KG1 (cell line): Measurements from ENCODE around the gene PROSER1.
"Not testable (repeated sequence)": the region's sequence is repeated elsewhere in the genome, so short reads cannot be mapped to it uniquely, and the experiment has no call there.

Experiments
- DNase-seq: peaks from one replicate; lab custom pipeline; 2025; lab: John Stamatoyannopoulos, UW

Gene PROSER1

DNA sequence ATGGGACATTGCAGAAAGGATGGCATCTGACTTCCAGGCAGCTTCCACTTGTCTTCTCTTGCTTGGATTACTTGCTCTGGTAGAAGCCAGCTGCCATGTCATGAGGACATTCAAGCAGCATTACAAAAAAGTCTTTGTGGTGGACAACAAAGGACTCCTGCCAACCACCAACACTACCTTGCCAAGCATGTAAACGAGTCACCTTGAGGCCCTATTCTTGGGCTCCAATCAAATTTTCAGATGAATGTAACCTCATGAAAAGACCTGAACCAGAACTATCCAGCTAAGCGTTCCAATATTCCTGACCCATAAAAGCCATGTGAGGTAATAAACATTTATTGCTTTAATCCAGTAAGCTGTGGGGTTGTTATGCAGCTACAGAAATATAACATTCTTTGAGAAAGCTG is 12.5 kb downstream of the PROSER1 start:
- no peak for DNase-seq

DNA sequence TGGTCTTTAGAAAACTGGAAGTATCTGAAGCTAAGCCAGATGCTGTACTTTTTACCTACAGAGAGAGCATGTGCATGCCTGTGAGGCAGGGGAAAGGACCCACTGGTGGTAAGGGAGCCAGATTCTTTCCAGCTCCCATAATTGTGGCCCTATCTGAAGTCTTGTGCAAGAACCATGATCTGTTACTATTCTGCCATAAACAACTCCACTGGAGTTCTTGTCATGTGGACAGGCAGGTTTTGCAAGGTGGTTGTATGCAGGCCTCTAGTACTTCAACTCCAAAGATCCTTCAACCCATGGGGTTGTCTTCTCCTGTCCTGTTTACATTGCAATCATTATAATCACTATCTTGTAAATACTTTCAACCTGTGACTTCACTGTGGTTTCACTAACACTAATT is 14.1 kb downstream of the PROSER1 start:
- no peak for DNase-seq

DNA sequence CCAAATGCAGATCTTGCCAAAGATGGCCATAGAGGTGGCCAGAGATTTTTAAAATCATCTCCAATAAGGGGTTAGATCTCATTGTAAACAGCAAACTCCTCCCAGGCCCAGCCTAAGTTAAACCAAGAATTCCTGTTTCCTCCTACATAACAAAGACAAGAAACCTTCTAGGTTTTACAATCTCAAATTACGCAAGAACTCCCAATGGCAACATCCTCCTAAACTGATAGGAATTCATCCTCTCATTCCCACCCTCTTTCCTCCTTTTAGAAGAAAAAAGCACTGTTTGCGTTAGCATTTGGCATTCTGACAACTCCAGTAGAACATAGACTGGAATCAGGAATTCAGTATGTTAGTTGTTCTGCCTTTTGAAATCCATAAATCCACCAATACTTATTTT is 14.6 kb downstream of the PROSER1 start:
- no peak for DNase-seq

DNA sequence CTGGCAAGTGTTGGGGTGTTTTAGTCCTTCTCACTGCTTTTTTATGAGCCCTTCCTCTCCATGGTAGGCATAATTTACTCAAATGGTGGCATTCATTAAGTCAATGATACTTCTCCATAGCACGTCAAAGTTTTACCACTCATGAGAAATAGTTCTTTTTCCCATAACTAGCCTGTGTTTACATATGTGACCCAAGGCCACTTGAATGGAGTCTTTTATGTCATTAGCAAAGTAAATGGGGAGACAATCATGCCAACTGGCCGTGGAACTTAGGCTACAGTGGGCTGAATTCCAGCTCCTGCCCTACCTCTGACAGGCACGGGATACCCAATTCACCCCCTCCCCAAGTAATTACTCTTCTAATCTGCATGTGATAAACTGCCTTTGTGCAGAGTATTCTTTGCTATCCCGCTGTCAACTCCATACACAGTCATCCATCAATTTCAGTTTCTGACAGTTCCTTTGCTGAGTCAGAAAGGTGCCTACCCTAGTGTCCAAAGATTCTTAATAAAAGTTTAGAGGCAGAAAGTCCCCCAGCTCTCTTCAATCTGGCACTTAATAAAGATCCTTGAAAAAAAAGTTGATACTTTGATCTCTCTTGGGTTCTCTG is 16.9 kb downstream of the PROSER1 start:
- DNase-seq: no peak

DNA sequence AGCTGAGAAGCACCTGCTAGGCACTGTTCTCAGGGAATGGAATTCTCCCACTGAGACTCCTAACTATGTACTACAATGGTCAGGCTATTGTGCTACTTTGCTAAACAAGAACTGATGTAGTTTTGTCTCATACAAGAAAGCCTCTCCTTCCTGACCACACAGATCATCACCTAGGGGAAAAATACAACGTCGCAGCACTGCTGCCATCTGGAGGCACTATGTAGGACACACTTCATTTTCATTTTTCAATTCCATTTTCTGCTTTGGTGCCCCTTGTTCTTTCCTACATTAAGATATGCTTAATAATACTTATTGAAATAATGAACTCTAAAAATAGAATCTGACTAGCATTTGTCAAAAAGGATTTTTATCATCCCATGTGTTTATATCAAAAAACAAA is 21.1 kb downstream of the PROSER1 start:
- DNase-seq: no peak

DNA sequence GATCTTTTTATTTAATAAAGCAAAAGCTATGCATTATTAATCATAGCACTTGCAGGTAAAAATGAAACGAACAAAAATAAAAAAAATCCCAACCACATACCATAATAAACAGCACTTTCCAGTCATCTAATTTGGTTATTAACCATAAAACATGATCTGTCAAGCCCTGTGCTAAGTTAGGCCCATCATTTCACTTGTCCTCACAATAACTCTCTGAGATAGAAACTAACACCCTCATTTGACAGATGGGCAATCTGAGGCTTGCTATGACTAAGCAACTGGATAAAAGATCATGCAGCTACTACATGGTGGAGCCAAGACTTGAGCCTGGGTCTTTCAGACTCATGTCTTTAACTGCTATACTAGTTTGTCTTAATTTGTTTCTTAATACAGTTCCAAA is 21.8 kb downstream of the PROSER1 start:
- DNase-seq: no peak

DNA sequence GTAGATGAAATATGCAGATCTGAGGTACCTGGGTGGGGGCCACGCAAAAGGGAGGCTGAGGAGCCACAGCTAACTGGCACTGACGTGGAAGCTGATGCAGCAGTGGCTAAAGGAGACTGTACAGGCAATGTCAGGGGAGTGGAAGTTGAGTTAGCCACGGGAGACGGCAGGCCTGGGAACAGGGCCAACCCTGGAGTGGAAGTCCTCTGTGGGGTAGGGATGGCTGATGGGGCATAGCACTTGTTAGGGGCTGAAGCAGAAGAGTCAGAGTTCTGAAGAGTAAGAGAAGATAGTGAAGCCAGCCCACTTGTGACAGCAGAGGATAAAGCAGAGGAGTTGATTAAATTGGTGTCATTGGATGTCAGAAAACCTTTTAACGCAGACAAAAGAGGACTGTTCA is 24.4 kb downstream of the PROSER1 start:
- DNase-seq: no peak

DNA sequence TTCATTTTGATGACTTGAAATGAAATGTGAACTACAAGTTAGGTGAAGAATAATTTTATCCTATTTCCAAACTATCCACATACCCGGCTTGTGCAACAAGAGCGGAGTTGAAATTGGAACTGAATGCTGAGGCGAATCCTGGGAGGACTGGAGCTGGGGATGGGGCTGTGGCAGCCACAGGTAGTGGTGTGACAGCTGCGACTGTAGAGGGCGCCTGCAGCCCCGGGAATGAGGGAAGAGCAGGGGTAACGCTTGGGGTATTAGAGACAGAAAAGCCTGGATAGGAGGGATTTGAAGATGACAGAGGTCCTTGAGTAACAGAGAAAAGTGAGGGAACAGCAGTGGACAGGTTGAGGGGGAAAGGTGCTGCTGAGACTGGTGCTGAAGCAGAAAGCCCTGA is 25.3 kb downstream of the PROSER1 start:
- no peak for DNase-seq

DNA sequence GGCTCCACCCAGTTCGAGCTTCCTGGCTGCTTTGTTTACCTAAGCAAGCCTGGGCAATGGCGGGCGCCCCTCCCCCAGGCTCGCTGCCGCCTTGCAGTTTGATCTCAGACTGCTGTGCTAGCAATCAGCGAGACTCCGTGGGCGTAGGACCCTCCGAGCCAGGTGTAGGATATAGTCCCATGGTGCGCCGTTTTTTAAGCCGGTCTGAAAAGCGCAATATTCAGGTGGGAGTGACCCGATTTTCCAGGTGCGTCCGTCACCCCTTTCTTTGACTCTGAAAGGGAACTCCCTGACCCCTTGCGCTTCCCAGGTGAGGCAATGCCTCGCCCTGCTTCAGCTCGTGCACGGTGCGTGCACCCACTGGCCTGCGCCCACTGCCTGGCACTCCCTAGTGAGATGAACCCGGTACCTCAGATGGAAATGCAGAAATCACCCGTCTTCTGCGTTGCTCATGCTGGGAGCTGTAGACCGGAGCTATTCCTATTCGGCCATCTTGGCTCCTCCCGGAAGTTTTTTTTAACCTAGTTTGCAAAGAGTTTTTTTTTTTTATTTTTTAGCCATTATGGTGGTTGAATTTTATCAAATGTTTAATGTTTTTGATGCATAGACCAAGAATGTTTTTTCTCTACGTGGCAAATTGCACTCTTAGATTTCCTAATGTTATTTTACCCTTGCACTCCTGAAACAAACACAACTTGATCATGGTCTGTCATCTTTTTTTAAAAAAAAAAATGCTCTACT is 31.3 kb downstream of the PROSER1 start:
- not testable (repeated sequence) for DNase-seq

DNA sequence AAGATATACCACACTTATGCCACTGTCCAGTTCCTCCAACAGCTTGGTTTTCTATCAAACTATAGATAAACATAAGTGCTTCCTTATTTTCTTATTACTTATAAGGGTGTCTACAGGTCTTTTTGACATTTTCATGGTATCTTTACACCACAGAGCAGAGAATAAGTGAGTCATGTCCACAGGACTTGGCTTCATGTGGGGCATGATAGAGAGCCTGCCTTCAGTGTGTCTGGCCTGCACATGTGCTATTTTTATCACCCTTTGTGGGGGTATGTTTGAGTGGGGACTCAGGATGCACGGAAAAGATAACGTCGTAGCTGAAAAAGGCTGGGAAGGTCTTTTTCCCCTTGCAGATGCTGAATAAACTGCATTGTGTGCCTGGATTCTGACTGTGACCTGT is 39.1 kb downstream of the PROSER1 start:
- DNase-seq: no peak

DNA sequence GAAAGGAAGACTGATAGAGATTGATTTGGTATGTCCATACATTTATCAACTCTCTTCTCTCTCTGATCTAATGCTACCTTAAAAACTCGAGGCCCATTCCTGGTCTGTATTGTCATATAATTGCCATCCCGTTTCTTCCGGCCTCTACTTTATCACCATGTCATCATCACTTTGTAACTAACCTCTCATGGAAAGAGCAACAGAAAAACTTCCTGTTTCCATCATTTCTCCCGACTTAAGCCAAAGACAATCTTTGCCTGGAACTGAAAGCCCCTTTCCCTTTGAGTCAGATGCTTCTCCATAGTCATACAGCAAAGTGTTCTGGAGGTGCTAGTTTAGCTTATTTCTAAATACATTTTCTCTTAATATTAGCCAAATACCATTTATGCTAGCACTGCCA is 44.5 kb downstream of the PROSER1 start:
- no peak for DNase-seq

DNA sequence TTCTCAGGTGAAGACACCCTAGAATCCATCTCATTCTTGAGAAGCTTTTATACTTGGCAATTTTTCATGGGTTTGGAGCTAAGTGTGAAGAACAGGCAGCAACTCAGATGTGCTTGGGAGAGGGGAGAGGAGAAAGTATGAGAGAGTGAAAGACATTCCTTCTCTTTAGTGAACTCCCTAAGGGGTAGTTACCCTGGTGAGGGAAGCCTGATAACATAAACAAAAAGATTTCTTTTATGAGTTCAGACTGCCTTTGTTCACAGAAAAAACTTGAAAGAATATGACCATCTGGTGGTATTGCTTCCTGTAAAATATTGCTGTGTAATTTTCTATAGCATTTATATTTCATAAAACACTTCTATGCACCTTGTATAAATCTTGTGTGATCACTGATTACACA is 47.2 kb downstream of the PROSER1 start, which contains the start of gene STOML3:
Gene STOML3 (minus strand): TSS at position 139 of the 400 bp plus-strand sequence. CDS start 110 bp downstream, at position 29.
- DNase-seq: no peak

DNA sequence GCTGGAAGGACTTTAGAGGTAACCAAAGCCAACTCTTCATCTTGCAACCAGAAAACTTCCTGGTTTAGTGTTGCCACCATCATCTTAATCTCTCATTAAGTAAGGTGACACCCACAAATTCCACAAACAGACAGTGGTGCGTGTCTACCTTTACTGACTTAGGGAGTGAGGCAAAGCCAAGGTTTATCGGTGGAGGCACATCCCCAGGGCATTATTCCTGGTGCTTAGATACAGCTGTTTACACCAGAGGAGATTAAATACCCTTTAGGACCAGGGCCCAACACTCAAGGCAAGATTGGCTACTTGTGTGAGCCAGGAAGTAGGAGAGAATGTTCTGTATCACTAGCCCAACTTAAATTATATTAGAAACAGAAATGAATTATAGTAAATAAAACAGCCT is 56.8 kb downstream of the PROSER1 start:
- DNase-seq: no peak

DNA sequence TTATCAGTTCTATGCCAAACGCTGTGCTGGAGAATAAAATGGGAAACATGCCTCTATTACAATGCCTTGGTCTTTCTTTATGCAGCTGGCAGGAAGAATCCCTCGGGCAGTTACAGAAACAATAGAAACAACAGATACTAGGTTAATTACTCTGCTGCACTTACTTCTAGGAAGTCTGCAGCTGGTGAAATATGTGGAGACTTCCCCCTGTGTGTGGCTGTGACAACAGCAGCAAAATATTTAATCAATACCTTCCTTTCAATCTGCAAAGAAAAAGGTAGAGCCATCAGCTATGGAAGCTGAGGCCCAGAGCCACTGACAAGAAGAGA is 57.2 kb downstream of the PROSER1 start:
- no peak for DNase-seq

DNA sequence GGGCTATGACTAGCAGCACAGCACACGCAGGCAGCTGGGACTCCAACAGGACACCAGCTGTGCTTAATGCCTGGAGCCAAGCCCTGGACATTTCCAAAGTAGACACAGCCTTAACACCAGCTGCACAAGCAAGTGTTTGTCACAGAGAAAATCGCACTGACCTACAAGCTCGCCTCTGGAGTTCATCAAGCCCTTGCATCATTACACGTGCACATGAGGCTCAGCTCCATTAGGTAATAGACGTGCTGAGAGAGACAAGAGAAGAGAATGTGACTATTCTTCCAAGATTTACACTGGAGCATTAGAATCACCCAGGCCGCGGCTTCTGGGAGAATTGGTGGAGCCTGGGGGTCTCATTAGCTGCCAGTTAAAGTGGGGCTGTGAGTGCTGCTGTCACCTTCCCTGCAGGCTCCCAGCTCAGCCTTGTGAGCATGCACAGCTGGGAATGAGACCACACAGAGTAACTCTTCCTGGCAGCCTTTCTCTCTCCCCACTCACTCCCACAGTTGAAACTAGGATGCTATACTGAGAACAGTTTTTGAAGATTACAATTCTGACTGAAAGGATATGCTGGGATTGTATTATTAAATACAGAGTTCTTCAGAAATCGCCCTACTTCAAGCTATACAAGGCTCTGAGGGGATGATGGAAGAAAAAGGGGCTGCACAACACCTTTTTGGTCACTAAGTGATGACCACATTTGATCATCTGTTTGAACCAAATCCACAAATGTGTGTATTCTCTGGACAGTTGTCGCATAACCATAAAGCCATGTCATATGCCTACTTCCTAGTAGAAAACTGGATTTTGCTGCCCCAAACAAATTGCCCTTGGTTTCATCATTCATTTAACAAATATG is 57.8 kb downstream of the PROSER1 start:
- no peak for DNase-seq

DNA sequence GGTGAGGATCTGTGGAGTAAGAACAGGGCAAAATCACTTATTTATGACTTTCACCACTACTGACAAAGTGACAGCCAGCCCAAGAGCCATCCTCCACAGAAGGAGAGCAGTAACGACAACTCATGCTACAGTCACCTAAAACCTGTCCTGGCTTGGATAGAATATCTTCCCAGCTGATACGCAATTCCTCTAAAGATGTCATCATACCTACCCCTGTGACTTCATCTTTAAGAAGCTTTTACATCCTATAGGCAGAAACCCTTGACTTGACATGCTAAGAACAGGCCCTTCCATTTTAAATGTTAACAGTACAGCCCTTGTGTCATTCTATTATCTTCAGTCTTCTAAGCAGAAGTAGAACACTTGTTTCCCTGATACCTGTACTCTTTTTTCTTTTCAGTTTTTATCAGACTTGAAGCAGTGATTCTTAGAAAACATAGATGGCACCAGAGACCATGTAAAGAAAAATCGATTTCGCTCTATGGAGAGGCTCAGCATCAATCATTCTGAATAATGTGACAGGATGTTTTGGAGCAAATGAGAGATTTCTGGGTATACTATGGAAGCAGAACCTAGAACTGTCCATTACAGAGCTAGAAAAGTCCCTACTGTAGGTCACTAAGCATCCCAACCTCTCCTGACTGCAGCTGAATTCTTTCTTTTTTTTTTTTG is 67.4 kb downstream of the PROSER1 start:
- no peak for DNase-seq

DNA sequence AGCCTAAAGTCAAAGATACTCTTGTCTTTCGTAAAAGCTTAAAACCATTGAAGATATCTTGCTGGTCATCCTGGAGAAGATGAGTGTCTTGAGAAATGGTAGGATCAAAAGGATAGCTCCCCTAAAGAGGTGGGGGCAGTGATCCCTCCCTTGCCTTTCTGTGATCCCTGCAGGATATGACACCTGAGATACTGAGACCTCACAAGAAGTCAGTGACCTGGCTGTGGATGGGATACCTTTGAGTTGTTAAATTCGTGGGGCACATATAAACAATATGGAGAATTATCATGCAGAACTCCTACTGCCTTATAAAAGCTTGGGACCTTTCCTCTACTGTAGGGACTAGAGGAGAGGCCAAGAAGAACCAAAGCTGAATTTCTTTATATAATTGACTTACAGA is 68.7 kb downstream of the PROSER1 start:
- no peak for DNase-seq

DNA sequence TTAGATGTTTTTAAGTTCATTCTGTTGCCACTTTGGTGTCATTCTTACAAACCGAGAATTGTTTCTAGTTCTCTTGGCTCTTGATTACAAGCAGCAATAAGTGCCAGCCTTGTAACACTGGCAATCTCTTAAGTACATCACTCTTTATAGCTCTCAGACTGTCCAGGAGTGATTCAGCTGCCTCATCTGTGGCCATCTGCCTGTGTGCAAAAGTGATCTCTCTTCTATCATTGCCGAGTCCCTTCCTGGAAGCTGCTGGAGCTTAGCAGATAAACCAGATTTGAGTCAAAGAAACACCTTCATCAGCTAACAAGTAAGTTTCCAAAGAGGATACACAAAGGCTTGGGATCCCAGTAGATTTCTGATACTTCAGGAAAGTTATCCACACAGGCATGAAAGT is 70.4 kb downstream of the PROSER1 start:
- no peak for DNase-seq

DNA sequence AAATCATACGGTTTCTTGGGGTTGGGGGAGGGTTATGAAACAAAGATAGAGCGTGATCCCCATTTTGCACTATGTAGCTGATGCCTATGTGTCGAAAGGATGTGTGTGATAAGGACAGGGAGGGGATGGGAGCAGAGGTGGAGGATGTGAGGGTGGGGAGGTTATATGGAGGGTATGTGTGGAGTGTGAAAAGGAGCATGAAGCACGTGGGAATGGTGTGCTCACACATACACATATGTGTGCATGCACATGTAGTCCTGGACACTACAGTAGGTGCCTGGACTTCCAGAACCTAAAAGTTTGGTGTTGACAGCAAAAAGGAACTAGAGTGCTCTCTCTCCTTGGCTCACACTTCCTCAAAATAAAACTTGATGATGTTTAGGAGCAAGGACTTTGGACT is 72.6 kb downstream of the PROSER1 start:
- DNase-seq: no peak

DNA sequence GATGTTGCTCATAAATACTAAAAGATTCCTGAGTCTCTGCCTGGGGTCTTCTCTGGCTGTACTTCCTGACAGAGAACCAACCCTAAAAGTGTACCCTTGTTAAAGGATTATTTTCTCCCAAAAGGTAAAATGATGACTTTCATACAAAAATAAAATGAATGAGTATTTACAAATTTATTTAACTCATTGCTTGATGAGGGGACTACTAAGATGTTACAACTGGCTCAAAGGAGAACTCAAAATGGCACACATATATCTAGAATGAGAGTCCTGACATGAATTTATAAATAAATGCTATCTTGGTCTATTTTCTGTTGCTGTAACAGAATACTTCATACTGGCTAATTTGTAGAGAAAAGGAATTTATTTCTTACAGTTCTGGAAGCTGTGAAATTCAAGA is 77.7 kb downstream of the PROSER1 start:
- no peak for DNase-seq
